ENCODE results near the gene ATXN7L1. TPM values are rescaled to one million over a fixed set of nuclear protein-coding genes. Genes with fewer than 3 reads are reported as not detected.

ATXN7L1 gene
- total and polyA plus RNA-seq, 2 of the 13 experiments (the other 11 are each of a cell fraction or from before 2014, with no cell fraction given) = 4.1 to 7.8 TPM

GRCh38 chr7:105821527-105821926 lies 54.9 kb downstream of the ATXN7L1 start:
- FAIRE-seq (no peak), DNase-seq (ENCODE audit: low spot score) (no peak), ATAC-seq (no peak)
- H3K79me2 ChIP-seq (ENCODE audit: insufficient read depth, low read length) = no peaks in the 10 kb centered on the region
- H2AFZ ChIP-seq (ENCODE audit: low read length) = no peak overlapping the region
- H3K9ac ChIP-seq (ENCODE audit: insufficient read depth, low read depth, low read length) = no peak overlapping the region
- no TSS peak for BruUV-seq (replicated peaks)
- H3K36me3 ChIP-seq (replicated peaks in 1 of 2; ENCODE audit: control insufficient read depth in 1 of 2, insufficient read depth in 2 of 2, low read length in 2 of 2) = no peaks in the 10 kb centered on the region
- no peaks in the 10 kb centered on the region for H3K27me3 ChIP-seq (ENCODE audit: control insufficient read depth in 1 of 2, insufficient read depth in 2 of 2, low read length in 2 of 2)
- no peak overlapping the region for H3K27ac ChIP-seq (ENCODE audit: extremely low read length, insufficient read depth, low read length)
- POLR2A ChIA-PET = no interaction called here
- no peaks in the 10 kb centered on the region for H3K9me3 ChIP-seq (ENCODE audit: low read length)
- in situ Hi-C loops (cut with HindIII; ENCODE audit: extremely low pct_ligation_motif_present, low pct_unique_long_range_greater_than_20kb) (no loop called here), intact Hi-C loops (cut with micrococcal nuclease; ENCODE audit: unreplicated experiment) (no loop called here)
- no peaks in the 10 kb centered on the region for H4K20me1 ChIP-seq (ENCODE audit: insufficient read depth, low read length)
- no peak overlapping the region for H3K4me3 ChIP-seq (replicated peaks in 1 of 3; ENCODE audit: insufficient read depth in 1 of 3, low read depth in 2 of 3, low read length in 3 of 3)
- no peak for TF ChIP-seq ZBTB38 (CRISPR knock-in tag; IDR thresholded peaks at IDR 0.05)
- no peak for TF ChIP-seq PAX8 (CRISPR knock-in tag; IDR thresholded peaks at IDR 0.05; ENCODE audit: borderline replicate concordance)
- no peak for TF ChIP-seq NFATC3 (CRISPR knock-in tag; IDR thresholded peaks at IDR 0.05)
- no peak for TF ChIP-seq BRF2 (CRISPR knock-in tag; IDR thresholded peaks at IDR 0.05)
- no peak for TF ChIP-seq PAWR (CRISPR knock-in tag; IDR thresholded peaks at IDR 0.05; ENCODE audit: borderline replicate concordance)
- no peak for TF ChIP-seq ZNF768 (CRISPR knock-in tag; IDR thresholded peaks at IDR 0.05)
- TF ChIP-seq, protein P1, sequence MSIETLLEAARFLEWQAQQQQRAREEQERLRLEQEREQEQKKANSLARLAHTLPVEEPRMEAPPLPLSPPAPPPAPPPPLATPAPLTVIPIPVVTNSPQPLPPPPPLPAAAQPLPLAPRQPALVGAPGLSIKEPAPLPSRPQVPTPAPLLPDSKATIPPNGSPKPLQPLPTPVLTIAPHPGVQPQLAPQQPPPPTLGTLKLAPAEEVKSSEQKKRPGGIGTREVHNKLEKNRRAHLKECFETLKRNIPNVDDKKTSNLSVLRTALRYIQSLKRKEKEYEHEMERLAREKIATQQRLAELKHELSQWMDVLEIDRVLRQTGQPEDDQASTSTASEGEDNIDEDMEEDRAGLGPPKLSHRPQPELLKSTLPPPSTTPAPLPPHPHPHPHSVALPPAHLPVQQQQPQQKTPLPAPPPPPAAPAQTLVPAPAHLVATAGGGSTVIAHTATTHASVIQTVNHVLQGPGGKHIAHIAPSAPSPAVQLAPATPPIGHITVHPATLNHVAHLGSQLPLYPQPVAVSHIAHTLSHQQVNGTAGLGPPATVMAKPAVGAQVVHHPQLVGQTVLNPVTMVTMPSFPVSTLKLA (IDR thresholded peaks at IDR 0.05) = no peak
- no peak for TF ChIP-seq ZNF282 (IDR thresholded peaks at IDR 0.05; ENCODE audit: partially characterized antibody)
- no peak for TF ChIP-seq KAT7 (CRISPR knock-in tag; IDR thresholded peaks at IDR 0.05; ENCODE audit: borderline replicate concordance)
- no peak for TF ChIP-seq ATF6 (CRISPR knock-in tag; conservative IDR thresholded peaks at IDR 0.05)
- no peak for TF ChIP-seq NAIF1 (CRISPR knock-in tag; IDR thresholded peaks at IDR 0.05; ENCODE audit: borderline replicate concordance)
- 93% methylated on average over 4 of the region's 4 CpGs for WGBS (ENCODE audit: low lambda C conversion rate)
- CTCF ChIA-PET (ENCODE audit: low intra/inter-chr PET ratio, low total read pairs) = no interaction called here
- H3K4me2 ChIP-seq (ENCODE audit: low read depth, low read length) = no peak overlapping the region
- H3K4me1 ChIP-seq (ENCODE audit: insufficient read depth, low read length) = peaks cover 9% of the 10 kb centered on the region
